Measurements from ENCODE around the gene SLC66A2. TPM values are rescaled to one million over a fixed set of nuclear protein-coding genes. Genes with fewer than 3 reads are reported as not detected.

Gene SLC66A2
- total and polyA plus RNA-seq, 10 of the 15 experiments (the other 5 are each of a cell fraction or from before 2014, with no cell fraction given), result 0.69 to 42.5 (median 14.8) TPM

DNA sequence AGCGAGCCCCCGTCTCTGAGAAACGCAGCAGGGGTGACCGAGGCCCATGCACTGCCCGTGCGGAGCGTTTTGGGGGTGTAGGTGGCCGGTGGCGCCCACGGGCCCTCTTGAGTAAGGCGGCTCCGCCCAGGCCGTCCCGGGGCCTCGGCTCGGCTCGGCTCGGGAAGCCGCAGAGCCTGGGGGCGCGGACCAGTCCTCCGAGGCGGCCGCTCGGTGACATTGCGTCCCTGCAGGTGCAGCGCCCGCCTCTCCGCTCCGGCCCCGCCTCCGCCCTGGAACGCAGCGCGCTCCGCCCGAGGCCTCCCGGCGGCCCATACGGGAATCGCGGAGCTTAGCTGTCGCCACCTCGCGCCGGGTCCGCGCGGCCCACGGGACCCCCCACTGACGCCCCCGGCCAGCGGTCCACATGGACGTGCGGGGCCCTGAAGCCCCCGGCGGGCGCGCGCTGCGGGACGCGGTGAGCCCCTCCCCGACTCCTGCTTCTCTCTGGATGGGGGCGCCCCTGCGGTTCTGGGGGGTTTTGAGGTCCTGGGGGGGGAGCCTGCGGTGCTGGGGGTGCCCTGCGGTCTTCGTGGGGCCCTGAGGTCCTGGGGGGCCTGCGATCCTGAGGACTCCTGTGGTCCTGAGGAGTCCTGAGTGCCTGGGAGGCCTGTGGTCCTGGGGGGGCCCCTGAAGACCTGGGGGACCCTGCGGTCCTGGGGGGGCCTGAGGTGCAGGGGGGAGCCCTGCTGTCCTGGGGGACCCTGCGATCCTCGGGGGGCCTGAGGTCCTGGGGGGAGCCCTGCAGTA lies 13.1 kb upstream of the SLC66A2 start, which contains the start of gene HSBP1L1:
Gene HSBP1L1 (plus strand): TSS at position 314 of the 789 bp plus-strand sequence. CDS start 93 bp downstream, at position 407.
- in situ Hi-C loops (cut with MboI), result no loop called here
- Histone ChIP-seq H3K4me1 (ENCODE audit: control insufficient read depth, insufficient read depth, low read length) (peaks cover 25% of the 10 kb centered on the region), H3K9me3 (replicated peaks; ENCODE audit: control insufficient read depth, insufficient read depth, low read length) (no peaks in the 10 kb centered on the region), H3K4me3 (peak within 1 kb of the TSS; percentile 37), H3K9ac (ENCODE audit: control insufficient read depth, insufficient read depth, low read length) (peak within 1 kb of the TSS; percentile 69), H3K27ac (ENCODE audit: control insufficient read depth, insufficient read depth) (peak within 1 kb of the TSS; percentile 68), H4K20me1 (ENCODE audit: control insufficient read depth, insufficient read depth) (no peaks in the 10 kb centered on the region), H2AFZ (ENCODE audit: control insufficient read depth, low read depth, low read length) (peak within 1 kb of the TSS; percentile 80), H3K4me2 (ENCODE audit: control insufficient read depth, insufficient read depth) (peak within 1 kb of the TSS; percentile 82), H3K36me3 (ENCODE audit: control insufficient read depth in 2 of 2, insufficient read depth in 2 of 2, low read length in 1 of 2) (0 out of 4 replicates have a peak, but pooled peaks cover 0 to 2% of the 10 kb centered on the region in 2 experiments), H3K27me3 (replicated peaks in 1 of 2; ENCODE audit: control insufficient read depth in 2 of 2, insufficient read depth in 2 of 2, low read length in 1 of 2) (no peaks in the 10 kb centered on the region), H3K79me2 (ENCODE audit: control insufficient read depth, insufficient read depth, low read length) (no peaks in the 10 kb centered on the region; the same call in 1 of the 2 replicates)
- ATAC-seq (peak; percentile 67), DNase-seq (ENCODE audit: low read depth, low spot score) (no peak), FAIRE-seq (no peak)
- intact Hi-C loops (cut with micrococcal nuclease; ENCODE audit: unreplicated experiment), result loop anchor here (5.0 kb wide), 1 partner anchor 143 kb away; the partner anchor contains the start of gene ADNP2
- RAD21 ChIA-PET (ENCODE audit: unreplicated experiment), result interaction anchor here (1.4 to 2.4 kb wide), 2 partner anchors 21 to 23 kb away, joined by 8 to 9 read pairs; partner anchors contain the start of gene TXNL4A
- SMC1A ChIA-PET (ENCODE audit: uncharacterized antibody, unreplicated experiment), result interaction anchor here (0.6 to 2.5 kb wide), 4 partner anchors 20 to 67 kb away, joined by 3 to 13 read pairs (median 4); no protein-coding TSS in a partner anchor
- CTCF ChIA-PET, result interaction anchor here (1.5 kb wide), 1 partner anchor 20 kb away, joined by 6 read pairs; no protein-coding TSS in a partner anchor
- POLR2A ChIA-PET, result interaction anchor here (1.1 to 1.3 kb wide), 2 partner anchors 23 to 184 kb away, joined by 3 read pairs; no protein-coding TSS in a partner anchor
- under 1% methylated on average over 42 of the region's 73 CpGs for WGBS (ENCODE audit: insufficient coverage, insufficient replicate concordance, low lambda C conversion rate, missing lambda C conversion rate)
- BruUV-seq (replicated peaks), result no TSS peak
- peak; percentile 81 for TF ChIP-seq POLR2A (IDR thresholded peaks at IDR 0.05; ENCODE audit: low read depth, low read length)
- TF ChIP-seq HDGF (IDR thresholded peaks at IDR 0.05), result no peak
- TF ChIP-seq RUNX3 (IDR thresholded peaks at IDR 0.05; ENCODE audit: low read length), result peak; percentile 31; the same call in 1 of the 2 replicates
- TF ChIP-seq RBBP5 (conservative IDR thresholded peaks at IDR 0.05), result no peak
- TF ChIP-seq, protein P1, sequence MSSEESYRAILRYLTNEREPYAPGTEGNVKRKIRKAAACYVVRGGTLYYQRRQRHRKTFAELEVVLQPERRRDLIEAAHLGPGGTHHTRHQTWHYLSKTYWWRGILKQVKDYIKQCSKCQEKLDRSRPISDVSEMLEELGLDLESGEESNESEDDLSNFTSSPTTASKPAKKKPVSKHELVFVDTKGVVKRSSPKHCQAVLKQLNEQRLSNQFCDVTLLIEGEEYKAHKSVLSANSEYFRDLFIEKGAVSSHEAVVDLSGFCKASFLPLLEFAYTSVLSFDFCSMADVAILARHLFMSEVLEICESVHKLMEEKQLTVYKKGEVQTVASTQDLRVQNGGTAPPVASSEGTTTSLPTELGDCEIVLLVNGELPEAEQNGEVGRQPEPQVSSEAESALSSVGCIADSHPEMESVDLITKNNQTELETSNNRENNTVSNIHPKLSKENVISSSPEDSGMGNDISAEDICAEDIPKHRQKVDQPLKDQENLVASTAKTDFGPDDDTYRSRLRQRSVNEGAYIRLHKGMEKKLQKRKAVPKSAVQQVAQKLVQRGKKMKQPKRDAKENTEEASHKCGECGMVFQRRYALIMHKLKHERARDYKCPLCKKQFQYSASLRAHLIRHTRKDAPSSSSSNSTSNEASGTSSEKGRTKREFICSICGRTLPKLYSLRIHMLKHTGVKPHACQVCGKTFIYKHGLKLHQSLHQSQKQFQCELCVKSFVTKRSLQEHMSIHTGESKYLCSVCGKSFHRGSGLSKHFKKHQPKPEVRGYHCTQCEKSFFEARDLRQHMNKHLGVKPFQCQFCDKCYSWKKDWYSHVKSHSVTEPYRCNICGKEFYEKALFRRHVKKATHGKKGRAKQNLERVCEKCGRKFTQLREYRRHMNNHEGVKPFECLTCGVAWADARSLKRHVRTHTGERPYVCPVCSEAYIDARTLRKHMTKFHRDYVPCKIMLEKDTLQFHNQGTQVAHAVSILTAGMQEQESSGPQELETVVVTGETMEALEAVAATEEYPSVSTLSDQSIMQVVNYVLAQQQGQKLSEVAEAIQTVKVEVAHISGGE (CRISPR knock-in tag; IDR thresholded peaks at IDR 0.05), result no peak
- no peak for TF ChIP-seq ATF7 (IDR thresholded peaks at IDR 0.05; ENCODE audit: low read depth)
- no peak for TF ChIP-seq MXI1 (IDR thresholded peaks at IDR 0.05; ENCODE audit: low read depth, low read length)
- TF ChIP-seq PML (IDR thresholded peaks at IDR 0.05; ENCODE audit: low read length), result no peak
- TF ChIP-seq, protein P2, sequence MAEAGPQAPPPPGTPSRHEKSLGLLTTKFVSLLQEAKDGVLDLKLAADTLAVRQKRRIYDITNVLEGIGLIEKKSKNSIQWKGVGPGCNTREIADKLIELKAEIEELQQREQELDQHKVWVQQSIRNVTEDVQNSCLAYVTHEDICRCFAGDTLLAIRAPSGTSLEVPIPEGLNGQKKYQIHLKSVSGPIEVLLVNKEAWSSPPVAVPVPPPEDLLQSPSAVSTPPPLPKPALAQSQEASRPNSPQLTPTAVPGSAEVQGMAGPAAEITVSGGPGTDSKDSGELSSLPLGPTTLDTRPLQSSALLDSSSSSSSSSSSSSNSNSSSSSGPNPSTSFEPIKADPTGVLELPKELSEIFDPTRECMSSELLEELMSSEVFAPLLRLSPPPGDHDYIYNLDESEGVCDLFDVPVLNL (IDR thresholded peaks at IDR 0.05; ENCODE audit: low read depth, low read length), result no peak
- TF ChIP-seq, protein P3, sequence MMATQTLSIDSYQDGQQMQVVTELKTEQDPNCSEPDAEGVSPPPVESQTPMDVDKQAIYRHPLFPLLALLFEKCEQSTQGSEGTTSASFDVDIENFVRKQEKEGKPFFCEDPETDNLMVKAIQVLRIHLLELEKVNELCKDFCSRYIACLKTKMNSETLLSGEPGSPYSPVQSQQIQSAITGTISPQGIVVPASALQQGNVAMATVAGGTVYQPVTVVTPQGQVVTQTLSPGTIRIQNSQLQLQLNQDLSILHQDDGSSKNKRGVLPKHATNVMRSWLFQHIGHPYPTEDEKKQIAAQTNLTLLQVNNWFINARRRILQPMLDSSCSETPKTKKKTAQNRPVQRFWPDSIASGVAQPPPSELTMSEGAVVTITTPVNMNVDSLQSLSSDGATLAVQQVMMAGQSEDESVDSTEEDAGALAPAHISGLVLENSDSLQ (IDR thresholded peaks at IDR 0.05), result no peak
- peak in 1 of 2 experiments; percentile 20; a peak in 1 of 3 replicates for TF ChIP-seq EGR1 (IDR thresholded peaks at IDR 0.05; ENCODE audit: borderline replicate concordance in 1 of 2, low read depth in 2 of 2, low read length in 2 of 2)
- TF ChIP-seq ZNF207 (IDR thresholded peaks at IDR 0.05; ENCODE audit: borderline replicate concordance), result no peak
- TF ChIP-seq STAT1 (conservative IDR thresholded peaks at IDR 0.05), result no peak
- TF ChIP-seq JUND (IDR thresholded peaks at IDR 0.05; ENCODE audit: low read depth, low read length), result no peak
- TF ChIP-seq ZBED1 (IDR thresholded peaks at IDR 0.05; ENCODE audit: borderline replicate concordance), result no peak
- 0 out of 2 replicates have a peak, but pooled peaks have one; percentile 28 for TF ChIP-seq BACH1 (IDR thresholded peaks at IDR 0.05; ENCODE audit: borderline replicate concordance)
- no peak for TF ChIP-seq CHD4 (IDR thresholded peaks at IDR 0.05)
- TF ChIP-seq, protein P4, sequence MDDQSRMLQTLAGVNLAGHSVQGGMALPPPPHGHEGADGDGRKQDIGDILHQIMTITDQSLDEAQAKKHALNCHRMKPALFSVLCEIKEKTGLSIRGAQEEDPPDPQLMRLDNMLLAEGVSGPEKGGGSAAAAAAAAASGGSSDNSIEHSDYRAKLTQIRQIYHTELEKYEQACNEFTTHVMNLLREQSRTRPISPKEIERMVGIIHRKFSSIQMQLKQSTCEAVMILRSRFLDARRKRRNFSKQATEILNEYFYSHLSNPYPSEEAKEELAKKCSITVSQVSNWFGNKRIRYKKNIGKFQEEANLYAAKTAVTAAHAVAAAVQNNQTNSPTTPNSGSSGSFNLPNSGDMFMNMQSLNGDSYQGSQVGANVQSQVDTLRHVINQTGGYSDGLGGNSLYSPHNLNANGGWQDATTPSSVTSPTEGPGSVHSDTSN (IDR thresholded peaks at IDR 0.05; ENCODE audit: insufficient replicate concordance, low read depth, low read length), result no peak

Data from GM12878 (cell line).